GM19467 (cell line): ENCODE results near the gene KANSL1.

Experiments
- ATAC-seq: cut with Tn5 transposase; IDR thresholded peaks from one replicate; pipeline ENCODE4 v1.9.1; 2021; ENCODE audit warnings: mild to moderate bottlenecking, moderate library complexity; ENCODE audit not compliant: unreplicated experiment

The KANSL1 gene

DNA sequence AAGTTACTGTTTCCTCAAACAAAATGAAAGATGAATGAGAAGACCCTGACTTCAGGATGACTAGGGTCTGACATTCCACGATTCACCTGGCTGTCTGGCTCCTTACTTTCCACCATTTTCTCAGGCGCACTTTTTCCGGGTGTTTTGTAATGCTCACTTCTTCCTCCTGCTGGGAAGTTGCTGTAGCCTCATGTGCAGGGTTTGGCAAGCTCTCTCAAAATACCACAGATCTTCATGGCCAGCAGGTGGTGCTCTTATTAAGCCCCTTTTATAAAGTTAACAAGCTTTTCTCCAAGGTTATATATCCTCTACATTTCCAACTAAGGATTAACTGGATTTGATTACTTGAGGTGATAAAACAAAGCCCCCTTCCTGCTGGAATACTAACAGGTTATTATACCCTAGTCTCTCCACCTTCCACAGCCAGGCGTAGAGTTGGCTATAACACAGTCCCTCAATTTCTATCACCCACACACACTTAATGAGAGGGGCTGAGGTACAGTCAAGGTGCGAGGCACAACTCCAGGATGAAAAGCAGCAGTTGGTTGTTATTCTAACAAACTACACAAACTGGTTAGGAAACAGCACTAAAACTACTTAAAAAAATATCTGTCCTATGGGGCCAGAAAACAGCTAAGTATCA is 148.8 kb downstream of the KANSL1 start:
- no peak for ATAC-seq

DNA sequence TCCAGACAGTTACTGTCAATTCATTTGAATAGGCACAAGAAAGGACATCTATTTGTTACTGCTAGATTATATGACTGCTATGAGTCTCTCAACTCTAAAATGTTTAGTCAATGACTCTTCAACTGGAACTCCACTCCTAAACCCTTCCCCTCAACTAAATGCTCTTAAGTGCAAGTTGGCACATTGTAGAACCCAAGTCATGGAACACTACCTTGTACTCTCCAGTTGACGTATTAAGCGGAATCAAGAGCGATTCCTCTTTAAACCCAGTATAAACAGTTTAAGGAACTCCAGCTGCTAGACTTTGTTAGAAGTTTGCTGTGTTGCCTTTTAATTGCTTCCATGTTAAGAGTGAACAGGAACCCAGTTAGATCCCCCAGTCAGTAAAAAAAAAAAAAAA is 149.6 kb downstream of the KANSL1 start:
- no peak for ATAC-seq

DNA sequence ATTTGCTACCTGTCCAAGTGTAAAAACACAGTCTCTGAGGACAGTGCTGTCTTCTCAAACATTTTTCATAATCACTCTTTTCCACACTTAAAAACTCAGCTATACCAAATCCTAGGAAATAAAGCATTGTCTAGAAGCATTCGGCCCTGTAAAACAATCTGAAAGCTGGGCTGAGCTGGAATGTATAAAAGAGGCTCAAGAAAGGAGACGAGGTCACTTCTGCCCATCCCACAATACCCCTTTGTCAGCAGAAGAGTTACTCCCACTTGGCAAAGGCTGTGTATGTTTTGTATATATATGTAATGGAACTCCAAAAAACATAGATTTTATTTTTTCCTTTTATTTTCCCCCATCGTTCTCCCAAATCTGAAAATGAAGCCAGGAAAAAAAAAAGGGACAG is 150.3 kb downstream of the KANSL1 start:
- no peak for ATAC-seq

DNA sequence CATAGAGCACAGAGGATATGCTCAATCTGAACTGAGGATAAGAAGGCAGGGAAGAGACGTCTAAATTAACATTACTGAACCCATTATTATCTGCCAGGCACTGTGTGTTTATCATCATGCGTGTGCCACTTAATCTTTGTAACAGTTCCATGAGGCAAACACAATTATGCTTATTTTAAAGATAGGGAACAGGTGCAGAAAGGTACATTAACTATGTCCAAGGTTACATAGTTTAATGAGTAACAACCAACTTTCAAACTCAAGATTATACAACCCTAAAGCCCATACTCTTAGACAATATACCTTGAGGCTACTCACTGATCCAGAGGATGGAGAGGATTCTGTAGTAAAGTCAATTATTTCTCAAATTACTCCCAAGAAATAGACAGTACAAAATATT is 151.0 kb downstream of the KANSL1 start:
- no peak for ATAC-seq

DNA sequence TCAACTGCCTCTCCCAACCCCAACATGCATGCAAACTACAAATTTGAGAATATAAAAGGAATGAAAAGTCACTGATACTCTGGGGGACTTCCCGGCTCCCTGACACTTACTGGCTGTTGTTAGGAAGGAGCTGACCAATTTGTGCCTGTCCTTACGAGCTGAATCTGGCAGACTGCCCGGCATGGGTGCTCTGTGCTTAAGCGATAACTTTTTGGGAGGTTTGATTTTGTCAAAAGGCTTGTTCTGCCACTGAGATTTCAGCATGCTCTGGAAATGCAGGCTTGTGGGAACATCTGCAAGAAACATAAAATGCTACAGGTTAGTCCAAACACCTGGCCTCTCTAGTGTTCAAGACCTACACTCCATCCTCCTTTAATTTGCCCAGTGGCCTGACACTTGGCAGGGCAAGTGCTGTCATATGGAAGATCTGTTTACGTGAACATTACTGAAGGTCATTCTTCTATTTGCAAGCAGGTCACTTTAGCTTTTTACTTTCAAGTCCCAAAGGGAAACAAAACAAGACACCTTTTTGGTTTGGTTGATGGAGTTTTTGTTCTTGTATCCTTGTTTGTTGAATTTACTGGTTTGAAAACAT is 153.5 kb downstream of the KANSL1 start:
- no peak for ATAC-seq

DNA sequence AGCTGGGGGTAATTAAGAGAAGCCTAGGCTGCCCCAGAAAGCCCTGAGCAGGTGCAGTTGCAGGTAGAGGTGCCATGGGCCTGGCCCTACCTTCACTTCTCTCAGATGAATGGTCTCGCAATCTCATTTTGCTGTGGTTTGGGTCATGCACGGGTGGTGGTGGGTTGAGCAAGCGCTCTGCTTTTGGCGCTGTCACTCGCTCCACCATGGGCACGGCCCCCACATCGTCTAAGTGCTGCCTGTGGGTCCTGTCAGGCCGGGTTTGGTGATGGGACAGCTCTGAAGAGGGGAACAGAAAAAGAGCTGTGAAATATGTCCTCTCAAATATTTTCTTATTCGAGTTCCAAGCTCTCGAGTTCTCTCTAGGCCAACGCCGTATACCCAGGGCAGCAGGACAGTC is 154.3 kb downstream of the KANSL1 start:
- no peak for ATAC-seq

DNA sequence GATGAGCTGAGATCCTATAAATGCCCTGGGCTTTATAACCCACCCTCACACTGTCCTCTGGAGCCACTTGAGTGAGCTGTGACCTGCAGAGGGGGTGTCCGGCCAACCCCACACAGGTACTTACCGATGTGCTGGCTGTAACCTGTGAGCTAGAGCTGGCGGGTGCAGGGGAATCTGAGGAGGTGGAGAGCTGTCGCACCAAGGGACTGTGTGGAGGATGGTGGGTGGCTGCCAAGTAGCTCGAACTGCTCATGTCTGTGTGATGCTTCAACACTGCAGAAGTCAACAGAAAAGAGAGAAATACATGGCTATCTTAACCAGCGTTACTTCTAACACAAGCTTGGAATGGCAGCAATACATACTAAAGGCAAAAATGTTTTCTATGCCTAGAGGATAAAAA is 154.8 kb downstream of the KANSL1 start:
- no peak for ATAC-seq

DNA sequence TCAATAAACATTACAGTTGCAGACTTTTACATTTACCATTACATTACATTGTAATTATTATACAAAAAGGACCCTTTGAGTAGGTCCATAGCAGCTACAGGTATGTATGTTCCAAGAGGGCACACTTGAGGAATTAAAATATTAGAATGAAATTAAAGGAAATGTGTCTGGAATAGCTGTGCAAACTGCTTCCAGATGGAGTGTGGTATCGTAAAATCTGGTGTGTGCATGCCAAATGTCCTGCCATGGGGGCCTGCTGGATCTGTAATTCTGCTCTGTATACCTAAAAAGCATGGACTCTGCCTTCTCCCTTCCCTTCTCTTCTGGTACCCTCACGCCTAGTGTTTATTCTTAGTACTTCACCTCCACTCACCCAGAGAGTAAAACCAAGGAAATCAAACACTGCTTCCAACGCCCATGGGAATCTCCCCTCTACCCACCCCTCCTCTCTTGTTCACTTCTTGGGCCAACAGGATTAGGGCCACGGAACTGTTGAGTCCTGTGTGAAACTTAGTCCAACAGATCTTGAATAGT is 155.4 kb downstream of the KANSL1 start:
- no peak for ATAC-seq

DNA sequence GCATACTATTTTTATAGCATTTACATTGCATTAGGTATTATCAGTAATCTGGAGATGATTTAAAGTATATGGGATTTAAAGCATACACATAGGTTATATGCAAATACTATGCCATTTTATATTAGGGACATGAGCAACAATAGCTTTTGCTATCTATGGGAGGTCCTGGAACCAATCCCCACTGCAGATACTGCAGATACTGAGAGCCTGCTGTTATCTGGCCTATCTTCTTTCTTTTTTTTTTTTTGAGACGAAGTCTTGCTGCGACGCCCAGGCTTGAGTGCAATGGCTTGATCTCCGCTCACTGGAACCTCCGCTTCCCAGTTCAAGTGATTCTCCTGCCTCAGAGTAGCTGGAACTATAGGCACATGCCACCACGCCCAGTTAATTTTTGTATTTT is 156.7 kb downstream of the KANSL1 start:
- ATAC-seq, result no peak

DNA sequence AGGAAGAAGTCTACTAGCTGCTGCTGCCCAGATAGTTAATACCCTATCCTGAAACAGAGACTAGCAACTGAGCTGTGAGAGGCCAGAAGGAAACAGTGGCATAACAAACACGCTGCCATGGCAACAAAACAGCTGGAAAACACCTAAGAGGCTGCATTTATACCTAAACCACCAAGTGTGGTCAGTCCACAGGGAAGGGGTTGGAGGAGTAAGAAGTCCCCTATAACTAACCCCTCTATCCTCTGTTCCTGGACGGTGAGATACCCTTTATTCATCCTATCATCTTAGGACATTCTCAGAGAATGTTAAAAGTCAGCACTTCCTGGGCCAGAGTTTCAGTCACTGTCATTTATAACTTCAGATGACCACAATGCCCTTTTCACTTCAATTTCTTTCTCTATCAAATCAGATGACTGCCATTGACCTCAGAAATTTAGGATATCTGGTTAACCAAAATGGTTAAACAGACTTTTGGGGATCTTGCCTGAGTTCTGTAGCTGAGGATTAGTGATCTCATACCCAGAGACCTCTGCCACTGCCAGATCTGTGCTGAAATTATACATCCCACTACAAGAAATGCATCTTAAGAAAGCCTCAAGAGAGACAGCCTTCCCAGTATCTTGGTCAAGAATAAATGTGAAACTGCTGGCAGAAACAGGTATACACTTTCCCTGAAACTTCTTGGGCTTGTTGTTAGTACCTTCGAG is 158.0 kb downstream of the KANSL1 start:
- no peak for ATAC-seq

DNA sequence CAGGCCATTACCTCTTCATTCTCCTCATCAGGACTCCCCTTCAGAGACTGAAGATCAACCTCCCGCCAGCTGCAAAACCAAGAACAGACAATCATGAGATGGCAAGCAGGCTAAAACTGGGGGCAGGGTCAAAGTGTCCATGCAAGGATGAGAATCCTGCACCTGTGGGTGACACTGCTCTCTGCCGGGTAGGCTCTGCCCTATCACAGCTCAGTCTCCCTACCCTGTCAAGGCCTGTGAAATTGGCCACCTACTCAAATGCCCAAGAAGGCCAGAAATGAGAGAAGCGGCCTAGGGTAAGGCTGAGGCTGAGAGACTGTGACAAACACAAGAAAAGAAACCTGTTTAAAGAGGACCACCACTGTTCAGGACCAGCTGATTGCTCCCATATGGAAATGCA is 159.8 kb downstream of the KANSL1 start:
- no peak for ATAC-seq

DNA sequence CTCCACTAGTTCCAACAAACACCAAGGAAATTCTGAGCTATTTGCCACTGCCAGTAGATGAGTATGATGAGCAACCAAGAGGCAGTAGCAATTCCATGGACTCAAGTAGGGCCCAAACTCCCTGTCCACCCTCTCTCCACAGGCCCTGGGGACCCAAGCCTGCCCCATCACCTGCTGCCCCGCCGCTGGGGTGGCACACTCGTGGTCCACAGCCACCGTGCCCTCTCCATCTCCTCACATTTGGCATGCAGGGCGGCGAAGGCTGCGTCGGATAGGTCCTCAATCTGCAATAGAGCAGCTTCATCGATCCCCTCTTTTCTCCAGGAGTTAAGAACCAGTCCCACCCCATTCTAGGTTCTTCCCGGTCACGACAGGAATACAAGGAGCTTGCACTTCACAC is 160.3 kb downstream of the KANSL1 start:
- no peak for ATAC-seq

DNA sequence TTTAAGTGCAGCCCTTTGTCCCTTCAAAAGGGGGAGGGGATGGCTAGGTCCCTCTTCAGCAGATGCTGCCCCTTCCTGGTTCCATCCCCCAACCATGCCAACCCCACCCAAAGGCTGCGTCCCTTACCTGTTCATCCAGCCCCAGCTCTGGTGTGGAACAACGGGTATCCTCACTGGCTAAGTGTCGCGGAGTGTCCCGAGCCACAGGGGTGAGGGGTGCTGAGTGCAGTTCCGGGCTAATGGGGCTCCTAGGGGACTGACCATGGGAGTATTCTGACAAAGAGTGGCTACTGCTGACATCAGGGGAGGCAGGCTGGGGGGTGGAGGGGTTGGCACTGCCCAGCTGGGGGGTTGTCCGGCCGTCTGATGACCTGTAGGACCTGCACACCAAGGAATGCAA is 161.3 kb downstream of the KANSL1 start:
- ATAC-seq, result no peak

DNA sequence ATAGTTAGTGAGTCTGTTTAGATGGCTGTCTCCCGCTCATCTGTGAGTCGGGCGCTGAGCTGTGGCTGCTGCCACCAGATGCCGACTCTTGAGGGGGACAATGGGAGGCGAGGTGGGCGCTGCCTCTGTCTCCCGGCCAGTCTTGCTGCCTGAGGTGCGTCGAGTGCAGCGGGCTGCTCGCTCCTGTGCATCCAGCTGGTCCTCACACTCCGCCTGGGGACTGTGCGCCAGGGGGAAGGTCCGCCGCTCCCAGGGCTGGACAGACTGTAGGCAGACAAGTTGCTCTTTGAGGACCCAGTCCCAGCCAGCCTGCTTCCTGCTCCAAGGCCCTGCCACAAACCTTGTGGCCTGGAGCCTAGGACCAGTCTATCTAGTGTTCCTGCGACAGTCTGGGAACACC is 161.8 kb downstream of the KANSL1 start:
- no peak for ATAC-seq

DNA sequence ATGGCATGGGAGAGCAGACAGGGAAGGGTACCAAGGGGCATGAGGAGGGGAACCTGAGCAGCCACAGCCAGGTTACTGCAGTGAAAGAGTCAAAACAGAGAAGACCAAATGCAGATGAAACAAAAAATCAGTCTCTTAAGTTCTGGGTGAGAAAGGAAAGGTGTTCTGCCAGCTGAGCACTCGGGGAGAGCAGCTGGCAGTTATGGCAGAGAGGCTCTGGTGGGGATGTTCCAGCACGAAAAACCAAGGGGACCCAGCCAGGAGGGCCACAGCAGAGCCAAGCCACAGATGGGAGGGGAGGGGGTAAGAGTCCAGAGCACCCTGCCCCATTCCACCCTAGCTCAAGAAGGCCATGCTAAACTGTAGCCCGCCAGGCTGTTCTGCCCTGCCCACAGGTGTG is 162.5 kb downstream of the KANSL1 start:
- ATAC-seq, result no peak

DNA sequence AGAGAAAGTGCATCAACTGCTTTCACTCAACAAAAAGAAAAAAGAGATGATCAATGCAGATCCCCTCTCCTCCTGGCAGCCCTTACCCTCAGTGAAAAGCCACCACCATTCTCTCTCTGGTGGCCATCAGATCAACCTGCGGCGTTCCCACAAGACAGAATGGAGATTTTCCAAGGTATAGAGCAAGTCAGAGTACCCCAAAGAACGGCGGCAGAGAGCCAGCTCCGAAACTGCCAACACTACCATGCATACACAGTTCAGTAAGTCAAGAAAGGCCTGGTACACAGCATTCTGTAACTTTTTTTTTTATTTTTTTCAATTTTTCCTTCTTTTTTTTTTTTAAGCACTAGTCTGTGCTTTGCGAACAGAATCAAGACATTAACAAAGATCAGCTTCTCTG is 163.6 kb downstream of the KANSL1 start:
- no peak for ATAC-seq

DNA sequence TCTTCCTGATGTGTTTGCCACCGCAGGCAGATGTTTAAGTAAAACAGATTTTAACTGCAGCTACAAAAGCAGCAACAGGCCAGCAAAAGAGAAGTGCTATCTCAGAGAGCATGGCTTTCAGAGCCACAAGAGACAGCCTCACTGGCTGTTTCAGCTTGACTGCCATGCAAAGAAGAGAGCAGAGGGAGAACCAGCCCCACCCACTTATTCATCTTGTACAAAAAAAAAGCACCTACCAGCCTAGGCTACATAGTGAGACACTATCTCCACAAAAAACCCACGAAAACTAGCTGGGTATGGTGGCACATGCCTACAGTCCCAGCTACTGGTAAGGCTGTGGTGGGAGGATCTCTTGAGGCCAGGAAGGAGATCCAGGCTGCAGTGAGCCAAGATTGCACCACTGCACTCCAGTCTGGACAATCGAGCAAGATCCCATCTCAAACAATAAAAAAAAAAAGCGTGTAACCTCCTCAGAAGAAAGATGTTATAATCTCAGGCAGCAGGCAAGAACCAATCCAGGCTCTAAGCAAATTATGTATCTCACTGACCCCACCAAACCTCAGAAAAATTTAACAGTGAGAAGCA is 164.2 kb downstream of the KANSL1 start:
- no peak for ATAC-seq

DNA sequence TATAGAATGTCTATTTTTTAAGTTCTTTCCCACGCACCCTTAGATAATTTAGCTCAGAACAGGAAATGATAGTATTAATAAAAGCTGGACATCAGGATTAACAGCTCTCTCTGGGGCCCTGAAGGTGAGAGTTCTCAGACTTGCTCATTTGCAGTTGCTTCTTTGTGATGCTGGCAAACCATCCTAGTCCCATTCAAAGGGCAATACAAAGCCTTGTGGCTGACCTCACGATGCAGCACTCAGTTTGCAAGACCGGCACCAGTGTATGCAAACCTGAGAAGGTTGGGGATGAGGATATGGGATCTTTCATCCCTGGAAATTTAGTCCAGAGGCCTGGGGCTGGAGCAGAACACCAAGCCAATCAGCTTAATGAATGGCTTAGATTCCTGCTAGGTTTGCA is 164.9 kb downstream of the KANSL1 start:
- no peak for ATAC-seq

DNA sequence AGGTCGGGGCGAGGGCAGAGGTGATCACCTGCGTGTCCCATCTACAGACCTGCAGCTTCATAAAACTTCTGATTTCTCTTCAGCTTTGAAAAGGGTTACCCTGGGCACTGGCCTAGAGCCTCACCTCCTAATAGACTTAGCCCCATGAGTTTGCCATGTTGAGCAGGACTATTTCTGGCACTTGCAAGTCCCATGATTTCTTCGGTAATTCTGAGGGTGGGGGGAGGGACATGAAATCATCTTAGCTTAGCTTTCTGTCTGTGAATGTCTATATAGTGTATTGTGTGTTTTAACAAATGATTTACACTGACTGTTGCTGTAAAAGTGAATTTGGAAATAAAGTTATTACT is 165.3 kb downstream of the KANSL1 start:
- no peak for ATAC-seq

DNA sequence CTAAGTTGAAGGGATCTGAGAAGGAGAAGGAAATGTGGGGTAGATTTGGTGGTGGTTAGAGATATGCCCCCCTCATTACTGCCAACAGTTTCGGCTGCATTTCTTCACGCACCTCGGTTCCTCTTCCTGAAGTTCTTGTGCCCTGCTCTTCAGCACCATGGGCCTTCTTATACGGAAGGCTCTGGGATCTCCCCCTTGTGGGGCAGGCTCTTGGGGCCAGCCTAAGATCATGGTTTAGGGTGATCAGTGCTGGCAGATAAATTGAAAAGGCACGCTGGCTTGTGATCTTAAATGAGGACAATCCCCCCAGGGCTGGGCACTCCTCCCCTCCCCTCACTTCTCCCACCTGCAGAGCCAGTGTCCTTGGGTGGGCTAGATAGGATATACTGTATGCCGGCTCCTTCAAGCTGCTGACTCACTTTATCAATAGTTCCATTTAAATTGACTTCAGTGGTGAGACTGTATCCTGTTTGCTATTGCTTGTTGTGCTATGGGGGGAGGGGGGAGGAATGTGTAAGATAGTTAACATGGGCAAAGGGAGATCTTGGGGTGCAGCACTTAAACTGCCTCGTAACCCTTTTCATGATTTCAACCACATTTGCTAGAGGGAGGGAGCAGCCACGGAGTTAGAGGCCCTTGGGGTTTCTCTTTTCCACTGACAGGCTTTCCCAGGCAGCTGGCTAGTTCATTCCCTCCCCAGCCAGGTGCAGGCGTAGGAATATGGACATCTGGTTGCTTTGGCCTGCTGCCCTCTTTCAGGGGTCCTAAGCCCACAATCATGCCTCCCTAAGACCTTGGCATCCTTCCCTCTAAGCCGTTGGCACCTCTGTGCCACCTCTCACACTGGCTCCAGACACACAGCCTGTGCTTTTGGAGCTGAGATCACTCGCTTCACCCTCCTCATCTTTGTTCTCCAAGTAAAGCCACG is 165.9 kb downstream of the KANSL1 start:
- no peak for ATAC-seq
